Right kidney (tissue), 9 donors: ENCODE measurements around the gene AMZ2.
"Not testable (repeated sequence)": the region's sequence is repeated elsewhere in the genome, so short reads cannot be mapped to it uniquely, and the experiment has no call there.

ENCODE experiments used
- DNase-seq: peaks from one replicate; pipeline ENCODE4 v3.0.0-alpha.2; 2016
- long read RNA-seq, 8 donors: transcript quantifications; one replicate each; lab custom pipeline, GENCODE V29; 2026

Gene AMZ2, protein sequence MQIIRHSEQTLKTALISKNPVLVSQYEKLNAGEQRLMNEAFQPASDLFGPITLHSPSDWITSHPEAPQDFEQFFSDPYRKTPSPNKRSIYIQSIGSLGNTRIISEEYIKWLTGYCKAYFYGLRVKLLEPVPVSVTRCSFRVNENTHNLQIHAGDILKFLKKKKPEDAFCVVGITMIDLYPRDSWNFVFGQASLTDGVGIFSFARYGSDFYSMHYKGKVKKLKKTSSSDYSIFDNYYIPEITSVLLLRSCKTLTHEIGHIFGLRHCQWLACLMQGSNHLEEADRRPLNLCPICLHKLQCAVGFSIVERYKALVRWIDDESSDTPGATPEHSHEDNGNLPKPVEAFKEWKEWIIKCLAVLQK
- long read RNA-seq, donor 1, transcript AMZ2-202 (7 exons, 2,402 nt) = major isoform, 21 of 52 reads
- long read RNA-seq, donor 1, transcript AMZ2-203 (8 exons, 1,378 nt) = minor isoform, 6 of 52 reads
- long read RNA-seq, donor 1, transcript AMZ2-206 (6 exons, 2,257 nt) = minor isoform, 17 of 52 reads
- long read RNA-seq, donor 1, partial matches to known transcripts = 8 of 52 reads
- long read RNA-seq, donor 1, other reads (novel, unspliced or antisense) = 0 of 52 reads
- long read RNA-seq, donor 2, transcript AMZ2-206 (6 exons, 2,257 nt) = major isoform, 14 of 49 reads
- long read RNA-seq, donor 2, transcript AMZ2-203 (8 exons, 1,378 nt) = minor isoform, 5 of 49 reads
- long read RNA-seq, donor 2, transcript AMZ2-202 (7 exons, 2,402 nt) = major isoform, 14 of 49 reads
- long read RNA-seq, donor 2, partial matches to known transcripts = 15 of 49 reads
- long read RNA-seq, donor 2, other reads (novel, unspliced or antisense) = 0 of 49 reads
- long read RNA-seq, donor 3, transcript AMZ2-206 (6 exons, 2,257 nt) = major isoform, 10 of 19 reads
- long read RNA-seq, donor 3, transcript AMZ2-202 (7 exons, 2,402 nt) = minor isoform, 5 of 19 reads
- long read RNA-seq, donor 3, partial matches to known transcripts = 0 of 19 reads
- long read RNA-seq, donor 3, other reads (novel, unspliced or antisense) = 0 of 19 reads
- long read RNA-seq, donor 4, transcript AMZ2-202 (7 exons, 2,402 nt) = minor isoform, 11 of 39 reads
- long read RNA-seq, donor 4, transcript AMZ2-203 (8 exons, 1,378 nt) = minor isoform, 6 of 39 reads
- long read RNA-seq, donor 4, transcript AMZ2-206 (6 exons, 2,257 nt) = major isoform, 13 of 39 reads
- long read RNA-seq, donor 4, partial matches to known transcripts = 9 of 39 reads
- long read RNA-seq, donor 4, other reads (novel, unspliced or antisense) = 0 of 39 reads
- long read RNA-seq, donor 5, transcript AMZ2-203 (8 exons, 1,378 nt) = minor isoform, 5 of 38 reads
- long read RNA-seq, donor 5, transcript AMZ2-206 (6 exons, 2,257 nt) = major isoform, 18 of 38 reads
- long read RNA-seq, donor 5, transcript AMZ2-202 (7 exons, 2,402 nt) = minor isoform, 14 of 38 reads
- long read RNA-seq, donor 5, partial matches to known transcripts = 0 of 38 reads
- long read RNA-seq, donor 5, other reads (novel, unspliced or antisense) = 0 of 38 reads
- long read RNA-seq, donor 6, transcript AMZ2-202 (7 exons, 2,402 nt) = minor isoform, 15 of 41 reads
- long read RNA-seq, donor 6, transcript AMZ2-206 (6 exons, 2,257 nt) = major isoform, 17 of 41 reads
- long read RNA-seq, donor 6, partial matches to known transcripts = 7 of 41 reads
- long read RNA-seq, donor 6, other reads (novel, unspliced or antisense) = 0 of 41 reads
- long read RNA-seq, donor 7 = 0 reads
- long read RNA-seq, donor 8, transcript AMZ2-202 (7 exons, 2,402 nt) = major isoform, 15 of 44 reads
- long read RNA-seq, donor 8, transcript AMZ2-203 (8 exons, 1,378 nt) = minor isoform, 7 of 44 reads
- long read RNA-seq, donor 8, transcript AMZ2-206 (6 exons, 2,257 nt) = minor isoform, 14 of 44 reads
- long read RNA-seq, donor 8, partial matches to known transcripts = 8 of 44 reads
- long read RNA-seq, donor 8, other reads (novel, unspliced or antisense) = 0 of 44 reads

DNA sequence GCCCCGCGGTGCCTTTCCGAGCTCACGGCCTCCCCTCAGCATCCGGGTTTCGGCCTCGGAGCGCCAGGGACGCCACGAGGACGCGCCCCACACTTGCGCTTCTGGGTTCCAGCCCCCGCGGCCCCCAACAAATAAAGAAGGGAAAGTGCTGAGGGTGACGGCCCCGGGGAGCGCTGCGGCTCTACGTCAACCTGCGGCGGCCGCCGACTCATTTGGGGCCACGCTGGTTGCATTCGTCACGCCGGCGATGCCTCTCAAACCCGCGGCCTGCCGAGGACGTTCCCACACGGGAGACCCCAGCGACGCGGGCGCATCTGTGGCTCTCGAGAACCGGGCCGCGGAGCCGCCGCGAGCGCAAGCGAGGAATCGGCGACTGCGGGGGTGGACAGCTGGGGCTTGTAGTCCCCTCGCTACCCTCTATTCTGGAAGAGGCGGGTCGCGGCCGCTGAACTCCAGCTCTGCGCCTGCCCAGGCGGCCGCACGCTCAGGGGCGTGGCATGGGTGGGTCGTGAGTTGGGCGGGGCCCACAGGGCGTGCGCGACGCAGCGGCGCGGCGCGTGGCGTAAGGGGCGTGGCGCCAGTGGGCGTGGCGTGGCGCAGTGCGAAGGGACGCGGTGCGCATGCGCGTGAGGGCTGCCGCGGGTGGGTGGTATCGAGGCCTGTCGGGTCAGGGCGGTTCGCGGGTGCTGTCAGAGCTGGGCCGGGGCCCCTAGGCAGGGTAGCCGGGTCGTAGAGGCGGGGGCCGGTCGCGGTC is at the start of gene AMZ2:
AMZ2 (plus strand) TSS at position 599 of the 754 bp plus-strand sequence. CDS start 2,145 bp downstream, outside the sequence.
- peak; percentile 99 for DNase-seq

DNA sequence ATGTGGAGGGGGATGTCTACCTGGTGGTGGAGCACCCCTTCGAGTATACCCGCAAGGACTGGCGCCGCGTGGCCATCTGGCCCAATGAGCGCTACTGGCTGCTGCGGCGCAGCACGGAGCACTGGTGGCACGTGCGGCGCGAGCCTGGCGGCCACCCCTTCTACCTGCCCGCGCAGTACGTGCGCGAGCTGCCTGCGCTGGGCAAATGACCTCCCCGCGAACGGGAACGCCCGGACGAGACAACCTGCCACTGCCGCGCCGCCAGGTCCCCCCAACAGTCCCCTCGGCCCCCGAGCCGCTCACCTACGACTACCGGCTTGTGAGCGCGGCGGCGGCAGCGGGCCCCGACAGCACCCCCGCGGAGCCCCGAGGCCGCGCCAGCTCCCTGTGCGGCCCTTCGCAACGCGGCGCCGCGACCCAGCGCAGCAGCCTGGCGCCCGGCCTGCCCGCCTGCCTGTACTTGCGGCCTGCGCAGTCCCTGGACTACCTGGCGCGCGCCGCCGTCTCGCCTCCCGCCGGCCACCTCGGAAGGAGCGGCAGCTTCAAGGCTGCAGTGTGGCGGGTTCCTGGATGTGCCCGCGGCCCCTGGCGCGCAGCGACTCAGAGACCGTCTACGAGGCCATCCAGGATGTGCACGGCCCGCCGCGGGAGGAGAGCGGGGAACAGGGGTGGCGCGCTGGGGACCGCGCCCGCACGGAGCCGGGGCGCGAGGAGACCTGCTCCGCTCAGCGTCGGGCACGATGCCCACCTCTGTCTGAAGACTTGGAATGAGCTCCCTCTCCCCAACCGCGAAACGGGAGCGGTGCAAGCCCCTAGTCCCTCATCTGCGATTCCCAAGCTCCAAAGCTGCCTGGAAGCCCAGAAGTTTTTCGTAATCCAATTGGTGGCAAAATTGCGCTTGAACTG is 48.7 kb upstream of the AMZ2 start:
- DNase-seq = peak; percentile 81

DNA sequence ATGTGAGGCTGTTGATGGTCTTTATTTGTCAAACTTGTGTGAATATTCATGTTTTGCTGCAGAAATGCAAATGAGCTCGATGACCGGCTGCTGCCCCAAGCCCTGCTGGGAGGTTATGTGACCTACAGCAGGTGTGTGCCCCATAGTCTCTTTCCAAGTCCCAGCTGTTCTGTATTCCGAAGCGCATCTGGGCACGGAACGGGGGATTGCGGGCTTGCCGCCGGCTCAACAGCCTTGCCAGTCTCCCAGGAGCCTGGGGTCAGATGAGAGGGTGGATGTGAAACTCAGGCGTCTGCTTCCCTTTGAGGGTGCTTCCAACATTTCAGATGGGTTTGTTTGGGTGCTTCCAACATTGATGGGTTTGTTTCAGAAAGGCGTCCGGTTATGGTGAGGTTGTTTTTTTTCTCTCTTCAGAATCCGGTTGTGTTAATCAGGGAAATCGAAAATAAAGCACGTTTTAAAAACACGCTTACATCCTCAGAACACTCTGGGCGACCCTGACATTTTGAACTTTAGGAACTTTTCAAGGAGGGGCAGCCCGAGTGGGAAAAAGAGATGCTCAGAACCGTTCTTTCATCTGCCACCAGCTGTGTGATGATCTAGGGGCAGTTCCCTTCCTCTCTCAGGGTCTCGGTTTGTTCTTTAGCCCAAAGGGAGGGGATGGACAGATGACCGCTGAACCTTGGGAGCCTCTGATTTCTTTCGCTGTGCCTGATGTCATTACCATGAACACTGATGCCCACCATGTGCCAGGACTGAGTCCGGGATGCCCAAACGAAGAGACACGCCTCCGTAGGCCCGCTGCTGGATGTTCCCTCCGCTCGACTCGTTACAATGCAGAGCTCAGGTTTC is 47.8 kb upstream of the AMZ2 start:
- DNase-seq = peak; percentile 57

DNA sequence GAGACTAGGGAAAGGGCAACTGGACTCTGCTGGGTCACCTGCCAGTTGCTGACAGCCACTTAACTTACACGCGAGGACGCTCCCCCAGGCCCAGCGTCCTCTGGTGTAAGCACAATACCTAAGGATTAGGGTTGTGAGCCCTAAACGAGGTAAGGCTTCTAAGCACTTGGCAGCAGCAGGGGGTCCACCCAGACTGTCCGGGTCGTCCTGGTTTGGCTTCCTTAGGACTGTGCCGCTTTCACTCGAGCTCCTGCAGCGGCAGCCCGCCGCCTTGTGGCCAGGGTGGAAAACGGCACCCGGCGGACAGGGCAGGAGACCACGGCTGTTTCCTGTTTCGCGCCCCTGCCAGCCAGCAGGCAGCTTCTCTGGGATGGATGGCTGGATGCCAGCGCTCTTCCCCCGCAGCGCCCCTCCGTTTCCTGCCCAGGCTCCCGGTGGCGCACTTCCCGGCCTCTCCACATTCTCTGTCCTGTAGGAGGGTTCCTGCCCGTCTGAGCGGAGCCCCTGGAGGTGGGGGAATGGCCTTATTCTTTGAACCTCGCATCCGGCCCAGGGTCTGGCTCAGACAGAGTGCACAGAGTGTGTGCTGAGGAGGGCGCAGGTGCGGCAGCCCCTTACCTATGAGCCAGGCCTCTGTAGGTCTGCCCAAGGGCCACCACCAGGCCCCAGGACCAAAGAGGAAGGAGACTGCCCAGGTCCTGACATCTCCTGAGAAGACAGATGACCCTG is 47.0 kb upstream of the AMZ2 start:
- DNase-seq = peak; percentile 83

DNA sequence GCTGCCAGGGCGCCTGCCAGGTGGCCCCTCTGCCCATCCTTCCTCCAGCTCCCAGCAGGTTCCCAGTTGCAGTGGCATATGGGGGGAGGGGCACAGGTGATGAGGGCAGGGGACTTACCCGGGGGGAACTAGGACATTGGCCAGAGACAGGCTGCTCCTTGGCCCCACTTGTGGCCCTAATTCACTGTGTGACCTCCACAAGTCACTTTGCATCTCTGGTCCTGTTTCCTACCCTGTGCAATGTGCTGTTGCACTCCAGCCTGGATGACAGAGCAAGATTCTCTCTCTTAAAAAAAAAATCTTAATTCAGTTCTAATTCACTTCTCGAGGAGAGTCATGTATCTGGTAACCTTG is 46.4 kb upstream of the AMZ2 start:
- DNase-seq = not testable (repeated sequence)

DNA sequence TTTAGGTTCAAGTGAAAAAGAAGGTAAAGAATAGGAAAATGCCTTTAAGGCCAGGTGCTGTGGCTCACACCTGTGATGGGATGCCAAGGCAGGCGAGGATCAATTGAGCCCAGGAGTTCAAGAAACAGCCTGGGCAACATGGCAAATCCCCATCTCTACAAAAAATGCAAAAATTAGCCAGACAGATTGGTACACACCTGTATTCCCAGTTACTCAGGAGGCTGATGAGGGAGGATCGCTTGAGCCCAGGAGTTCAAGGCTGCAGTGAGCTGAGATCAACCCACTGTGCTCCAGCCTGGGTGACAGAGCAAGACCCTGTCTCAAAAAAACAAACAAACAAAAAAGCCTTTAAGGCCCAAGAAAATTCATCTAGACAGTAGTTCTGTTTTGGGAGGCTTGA is 45.5 kb upstream of the AMZ2 start:
- DNase-seq = not testable (repeated sequence)

DNA sequence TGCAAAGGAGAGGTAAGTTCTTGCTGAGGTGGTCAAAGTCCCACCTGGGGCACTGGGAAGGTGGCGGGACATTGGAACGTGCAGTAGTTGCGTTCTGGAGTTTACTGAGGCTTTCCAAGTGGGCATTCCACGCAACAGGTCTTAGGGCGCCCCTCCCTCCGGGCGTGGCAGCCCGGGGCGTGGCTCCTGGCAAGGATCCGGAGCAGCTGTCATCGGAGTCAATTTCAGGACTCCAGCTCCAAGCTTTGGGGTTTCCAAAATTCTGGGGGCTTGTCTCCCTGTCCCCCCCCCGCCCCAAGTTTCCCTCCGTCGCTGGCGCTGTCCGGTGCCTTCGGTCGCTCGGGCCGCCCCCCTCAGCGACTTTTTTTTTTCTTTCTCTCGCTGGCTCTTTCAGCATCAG is 43.1 kb upstream of the AMZ2 start:
- DNase-seq = no peak

DNA sequence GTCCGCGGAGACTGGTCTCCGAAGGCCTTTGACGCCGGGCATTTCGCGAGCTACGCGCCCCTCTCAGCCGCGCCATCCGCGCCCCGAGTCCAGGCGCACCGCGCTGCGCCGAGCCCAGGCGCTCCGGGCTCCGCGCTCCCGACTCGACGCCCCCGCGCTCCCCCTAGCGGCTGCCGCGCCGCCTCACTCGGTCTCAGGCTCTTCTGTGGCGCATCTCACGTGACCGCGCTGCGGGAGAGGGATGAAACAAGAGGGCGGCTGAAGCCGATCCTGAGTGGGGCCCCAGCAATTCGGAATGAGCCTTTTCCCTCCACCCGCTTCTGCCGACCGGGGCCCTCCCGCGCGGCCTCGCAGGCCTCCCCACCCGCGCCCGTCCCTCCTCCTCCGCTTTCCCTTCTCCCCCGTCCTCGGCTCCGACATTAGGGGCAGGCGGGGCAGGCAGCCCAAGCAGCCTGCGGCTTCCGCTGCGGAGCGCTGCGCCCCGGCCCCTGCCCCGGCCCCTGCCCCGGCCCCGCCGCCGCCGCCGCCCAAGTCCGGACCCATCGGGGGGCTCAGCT is 42.5 kb upstream of the AMZ2 start:
- DNase-seq = peak; percentile 95

DNA sequence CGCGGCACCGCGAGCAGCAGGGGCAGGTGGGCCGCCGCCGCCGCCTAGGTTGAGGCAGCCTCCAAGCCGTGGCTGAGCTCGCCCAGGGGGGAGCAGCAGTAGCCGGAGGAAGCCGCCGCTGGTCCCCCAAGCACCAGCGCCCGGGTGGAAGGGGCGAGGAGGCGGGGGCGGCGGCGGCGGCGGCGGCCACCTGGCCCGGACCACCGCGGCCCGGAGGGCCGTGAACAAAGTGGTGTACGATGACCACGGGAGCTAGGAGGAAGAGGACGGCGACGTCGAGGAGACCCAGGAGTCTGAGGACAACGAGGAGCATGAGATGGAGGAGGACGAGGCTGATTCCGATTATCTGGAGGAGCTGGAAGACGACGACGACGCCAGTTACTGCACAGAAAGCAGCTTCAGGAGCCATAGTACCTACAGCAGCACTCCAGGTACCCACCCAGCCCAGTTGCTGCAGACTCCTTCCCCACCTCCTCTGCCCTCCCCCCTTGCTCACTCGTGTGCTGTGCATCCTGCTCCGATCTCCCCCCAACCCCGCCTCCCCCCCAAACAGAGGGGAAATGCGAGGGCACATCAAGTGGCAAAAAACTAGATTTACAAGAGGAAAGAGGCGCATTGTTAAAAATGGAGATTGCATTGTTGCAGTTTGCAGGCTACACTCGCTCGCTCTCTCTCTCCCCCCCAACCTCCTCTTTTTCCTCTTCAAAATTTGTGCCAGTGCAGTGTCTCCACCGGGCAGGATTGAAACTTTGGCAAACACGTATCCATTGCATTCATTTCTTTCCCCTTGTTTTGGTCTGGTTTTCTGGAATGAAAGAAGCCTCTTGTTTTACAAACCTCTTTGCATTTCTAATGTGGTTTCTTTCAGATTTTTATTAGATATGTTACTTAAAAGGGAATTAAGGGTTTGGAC is 41.8 kb upstream of the AMZ2 start:
- DNase-seq = peak; percentile 86

DNA sequence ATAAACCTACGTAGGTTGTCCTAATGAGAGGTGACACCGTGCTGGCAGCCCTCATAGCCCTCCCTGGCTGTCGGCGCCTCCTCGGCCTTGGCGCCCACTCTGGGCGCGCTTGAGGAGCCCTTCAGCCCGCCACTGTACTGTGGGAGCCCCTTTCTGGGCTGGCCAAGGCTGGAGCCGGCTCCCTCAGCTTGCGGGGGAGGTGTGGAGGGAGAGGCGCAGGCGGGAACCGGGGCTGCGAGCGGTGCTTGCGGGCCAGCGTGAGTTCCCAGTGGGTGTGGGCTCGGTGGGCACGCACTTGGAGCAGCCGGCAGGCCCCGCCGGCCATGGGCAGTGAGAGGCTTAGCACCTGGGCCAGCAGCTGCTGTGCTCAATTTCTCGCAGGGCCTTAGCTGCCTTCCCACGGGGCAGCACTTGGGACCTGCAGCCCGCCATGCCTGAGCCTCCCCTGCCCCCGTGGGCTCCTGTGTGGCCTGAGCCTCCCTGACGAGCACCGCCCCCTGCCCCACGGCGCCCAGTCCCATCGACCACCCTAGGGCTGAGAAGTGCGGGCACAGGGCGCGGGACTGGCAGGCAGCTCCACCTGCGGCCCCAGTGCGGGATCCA is 40.1 kb upstream of the AMZ2 start:
- DNase-seq = no peak

DNA sequence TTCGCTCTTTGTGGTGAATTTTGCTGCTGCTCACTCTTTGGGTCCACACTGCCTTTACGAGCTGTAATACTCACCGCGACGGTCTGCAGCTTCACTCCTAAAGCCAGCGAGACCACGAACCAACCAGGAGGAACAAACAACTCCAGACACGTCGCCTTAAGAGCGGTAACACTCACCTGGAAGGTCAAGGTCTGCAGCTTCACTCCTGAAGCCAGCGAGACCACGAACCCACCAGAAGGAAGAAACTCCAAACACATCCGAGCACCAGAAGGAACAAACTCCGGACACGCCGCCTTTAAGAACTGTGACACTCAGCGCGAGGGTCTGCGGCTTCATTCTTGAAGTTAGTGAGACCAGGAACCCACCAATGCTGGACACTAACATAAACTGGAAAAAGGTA is 39.2 kb upstream of the AMZ2 start:
- not testable (repeated sequence) for DNase-seq

DNA sequence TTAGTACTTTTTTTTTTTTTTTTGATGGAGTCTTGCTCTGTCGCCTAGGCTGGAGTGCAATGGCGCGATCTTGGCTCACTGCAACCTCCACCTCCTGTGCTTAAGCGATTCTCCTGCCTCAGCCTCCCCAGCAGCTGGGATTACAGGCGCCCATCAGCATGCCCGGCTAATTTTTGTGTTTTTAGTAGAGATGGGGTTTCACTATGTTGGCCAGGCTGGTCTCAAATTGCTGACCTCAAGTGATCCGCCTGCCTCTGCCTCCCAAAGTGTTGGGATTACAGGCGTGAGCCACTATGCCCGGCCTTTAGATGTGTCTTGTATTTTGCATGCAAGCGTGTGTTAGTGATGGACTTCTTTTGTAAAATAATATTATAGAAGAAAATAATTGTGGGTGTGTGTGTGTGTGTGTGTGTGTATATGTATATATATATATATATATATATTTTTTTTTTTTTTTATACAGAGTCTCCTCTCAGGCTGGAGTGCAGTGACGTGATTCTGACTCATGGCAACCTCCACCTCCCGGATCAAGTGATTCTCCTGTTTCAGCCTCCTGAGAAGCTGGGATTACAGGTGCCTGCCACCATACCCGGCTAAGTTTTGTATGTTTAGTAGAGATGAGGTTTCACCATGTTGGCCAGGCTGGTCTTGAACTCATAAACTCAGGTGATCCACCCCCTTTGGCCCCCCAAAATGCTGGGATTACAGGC is 38.5 kb upstream of the AMZ2 start:
- not testable (repeated sequence) for DNase-seq

DNA sequence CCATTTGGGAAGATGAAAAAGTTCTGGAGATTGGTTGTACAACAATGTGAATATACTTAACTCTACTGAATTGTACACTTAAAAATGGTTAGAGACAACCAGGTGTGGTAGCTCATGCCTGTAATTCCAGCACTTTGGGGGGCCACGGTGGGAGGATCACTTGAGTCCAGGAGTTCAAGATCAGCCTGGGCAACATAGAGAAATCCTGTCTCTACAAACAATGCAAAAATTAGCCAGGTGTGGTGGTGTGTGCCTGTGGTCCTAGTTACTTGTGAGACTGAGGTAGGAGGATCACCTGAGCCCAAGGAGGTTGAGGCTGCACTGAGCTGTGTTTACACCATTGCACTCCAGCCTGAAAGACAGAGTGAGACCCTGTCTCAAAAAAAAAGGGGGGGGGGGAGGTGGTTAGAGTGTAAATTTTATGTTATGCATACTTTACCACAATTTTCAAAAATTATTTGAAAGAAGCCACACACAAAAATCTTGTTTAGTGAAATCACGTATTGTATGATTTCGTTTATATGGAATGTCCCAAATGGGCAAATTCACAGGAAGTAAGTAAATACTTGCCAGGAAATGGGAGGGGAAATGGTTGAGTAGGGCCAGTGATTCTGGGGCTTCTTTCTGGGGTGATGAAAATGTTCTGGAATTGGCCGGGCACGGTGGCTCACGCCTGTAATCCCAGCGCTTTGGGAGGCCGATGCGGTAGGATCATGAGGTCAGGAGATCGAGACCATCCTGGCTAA is 37.1 kb upstream of the AMZ2 start:
- DNase-seq = no peak
